HG03175 (cell line): ENCODE results near the gene DHCR7.

Experiments used
- ATAC-seq: cut with Tn5 transposase; IDR thresholded peaks from one replicate; pipeline ENCODE4 v1.9.1; 2021; ENCODE audit warnings: mild to moderate bottlenecking, moderate library complexity; ENCODE audit not compliant: unreplicated experiment

Gene DHCR7

DNA sequence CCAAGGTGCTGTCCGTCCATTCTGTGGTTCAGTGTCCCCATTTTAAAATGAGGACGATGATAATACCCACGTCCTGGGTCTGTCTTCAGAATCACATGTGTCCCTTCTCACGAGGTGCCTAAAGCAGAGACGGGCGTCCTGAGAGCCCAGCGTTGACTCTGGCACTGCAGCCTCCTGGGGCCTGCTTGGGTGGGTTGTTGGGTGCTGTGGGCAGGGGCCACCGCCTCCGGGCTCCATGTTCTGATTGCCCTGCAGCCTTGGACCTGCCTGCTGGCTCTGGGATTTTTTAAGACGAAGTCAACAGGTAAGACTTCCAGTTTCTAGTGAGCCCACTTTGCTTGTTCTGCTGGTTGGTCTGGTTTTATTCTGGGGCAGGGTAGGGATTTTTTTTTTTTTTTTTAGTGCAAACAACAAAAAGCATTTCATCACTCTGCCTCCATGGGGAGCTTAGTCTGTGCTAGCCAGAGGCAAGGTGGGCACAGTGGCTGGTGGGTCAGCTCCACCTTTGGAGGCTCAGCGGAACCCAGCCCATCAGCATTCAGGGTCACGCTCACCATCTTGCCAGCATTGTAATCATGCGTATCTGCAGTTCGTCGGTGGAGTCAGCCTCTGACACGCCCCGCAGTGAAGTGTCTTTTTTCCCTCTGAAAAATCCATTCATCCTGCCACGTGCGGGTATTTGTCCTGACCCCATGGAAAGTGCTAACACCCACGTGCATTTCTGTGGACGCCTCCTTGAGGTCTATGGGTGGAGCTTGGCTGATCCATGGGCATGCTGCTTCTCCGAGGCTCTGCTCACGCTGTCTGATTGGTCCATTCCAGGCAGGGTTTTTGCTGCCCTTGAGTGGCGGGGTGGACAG is 33.1 kb upstream of the DHCR7 start:
- no peak for ATAC-seq

DNA sequence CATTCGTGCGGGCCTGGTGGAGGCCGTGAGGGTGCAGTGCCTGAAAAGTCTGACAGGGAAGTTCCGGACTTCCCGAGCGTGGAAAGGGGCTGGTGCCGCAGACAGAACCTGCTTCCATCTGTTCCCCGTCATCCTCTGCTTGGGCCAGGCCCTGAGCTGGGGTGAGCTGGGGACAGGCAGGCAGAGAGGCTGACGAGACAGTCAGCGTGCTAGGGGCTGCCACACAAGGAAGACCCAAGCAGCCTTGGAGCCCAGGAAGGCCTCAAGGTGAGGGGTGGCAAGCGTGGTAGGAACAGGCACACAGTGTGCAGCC is 30.3 kb upstream of the DHCR7 start:
- no peak for ATAC-seq

DNA sequence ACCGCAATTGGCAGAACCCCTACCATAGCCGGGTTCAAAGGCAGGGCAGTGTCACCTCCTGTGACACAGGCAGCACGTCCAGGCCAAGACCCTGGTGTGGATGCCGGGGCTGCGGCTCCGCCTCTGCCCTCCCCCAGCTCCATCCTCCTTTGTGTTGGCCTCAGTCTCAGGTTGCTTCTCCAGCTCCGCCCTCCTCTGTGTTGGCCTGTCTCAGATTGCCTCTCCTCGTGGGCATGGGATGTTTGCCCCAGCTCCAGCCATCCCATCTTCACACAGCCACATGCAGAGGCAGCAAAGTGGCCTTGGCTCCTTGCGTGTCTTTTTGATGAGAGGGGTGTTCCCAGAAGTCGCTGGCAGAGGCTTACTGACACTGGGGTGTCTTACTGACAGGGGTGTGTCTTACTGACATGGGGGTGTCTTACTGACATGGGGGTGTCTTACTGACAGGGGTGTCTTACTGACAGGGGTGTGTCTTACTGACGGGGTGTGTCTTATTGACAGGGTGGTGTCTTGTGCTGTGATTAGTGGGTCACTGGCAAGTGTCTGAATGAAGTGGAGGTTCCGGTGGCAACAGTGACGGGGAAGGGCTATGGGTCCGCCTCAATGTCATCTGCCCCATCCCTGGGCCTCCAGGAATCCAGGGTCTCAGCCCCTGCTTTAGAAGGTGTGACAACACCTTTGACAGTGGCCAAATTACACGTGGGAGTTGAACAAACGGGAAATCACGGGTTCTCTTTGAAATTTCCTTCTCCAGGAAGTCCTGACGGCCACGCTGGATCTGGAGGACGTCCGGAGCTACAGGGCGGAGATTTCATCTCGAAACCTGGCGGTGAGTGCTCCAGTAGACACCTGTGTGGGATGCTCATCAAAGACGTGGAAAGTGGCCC is 29.7 kb upstream of the DHCR7 start:
- no peak for ATAC-seq

DNA sequence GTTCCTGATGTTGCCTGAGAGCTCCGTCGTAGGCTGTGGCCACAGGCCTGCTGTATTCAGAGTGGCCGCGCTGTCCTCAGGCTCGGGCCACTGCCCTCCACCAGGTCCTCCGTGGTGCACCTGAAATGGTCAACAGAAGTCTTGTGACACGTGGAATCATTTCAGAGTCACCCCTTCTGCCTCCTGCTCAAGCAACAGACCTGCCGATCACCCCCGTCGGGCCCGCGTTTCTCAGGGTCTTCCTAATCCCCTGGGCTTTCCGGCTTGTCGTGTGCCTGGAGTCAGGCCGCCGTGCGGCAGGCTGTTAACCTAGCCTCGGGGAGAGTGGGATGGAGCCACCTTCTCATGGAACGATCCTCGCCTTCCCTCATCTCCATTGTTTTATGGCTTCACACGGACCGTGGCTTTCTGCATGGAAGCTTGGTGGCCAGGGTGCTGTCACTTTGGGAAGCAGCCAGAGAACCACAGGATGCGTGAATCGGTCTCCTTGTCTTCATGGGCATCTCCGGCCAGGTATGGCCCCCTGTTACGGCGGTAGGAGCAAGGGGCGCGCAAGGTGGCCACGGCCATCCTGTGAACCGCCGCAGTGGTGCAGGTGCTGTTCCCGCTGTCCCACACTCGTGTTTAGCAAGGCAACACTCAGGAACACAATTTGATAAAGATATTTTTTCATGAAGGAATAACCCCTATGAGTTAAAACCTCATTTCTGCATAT is 28.9 kb upstream of the DHCR7 start:
- ATAC-seq, result no peak

DNA sequence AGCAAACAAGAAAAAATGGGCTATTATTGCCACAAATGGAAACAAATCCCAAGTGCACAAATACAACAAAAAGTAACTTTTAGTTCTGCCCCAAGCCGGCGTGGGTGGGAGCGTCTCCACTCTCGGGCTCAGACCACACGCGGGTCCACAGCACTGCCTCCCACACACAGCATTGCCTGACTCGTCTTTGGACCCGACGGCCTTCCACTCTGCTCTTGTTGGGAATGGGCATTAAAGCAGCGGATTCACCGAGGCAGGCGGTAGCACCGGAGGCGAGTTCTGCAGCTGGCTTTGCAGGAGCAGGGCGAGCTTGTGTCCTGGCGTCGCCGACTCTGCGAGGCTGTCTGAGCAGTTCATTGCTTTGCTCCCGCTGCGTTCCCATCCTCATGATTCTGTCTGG is 27.8 kb upstream of the DHCR7 start:
- ATAC-seq, result no peak

DNA sequence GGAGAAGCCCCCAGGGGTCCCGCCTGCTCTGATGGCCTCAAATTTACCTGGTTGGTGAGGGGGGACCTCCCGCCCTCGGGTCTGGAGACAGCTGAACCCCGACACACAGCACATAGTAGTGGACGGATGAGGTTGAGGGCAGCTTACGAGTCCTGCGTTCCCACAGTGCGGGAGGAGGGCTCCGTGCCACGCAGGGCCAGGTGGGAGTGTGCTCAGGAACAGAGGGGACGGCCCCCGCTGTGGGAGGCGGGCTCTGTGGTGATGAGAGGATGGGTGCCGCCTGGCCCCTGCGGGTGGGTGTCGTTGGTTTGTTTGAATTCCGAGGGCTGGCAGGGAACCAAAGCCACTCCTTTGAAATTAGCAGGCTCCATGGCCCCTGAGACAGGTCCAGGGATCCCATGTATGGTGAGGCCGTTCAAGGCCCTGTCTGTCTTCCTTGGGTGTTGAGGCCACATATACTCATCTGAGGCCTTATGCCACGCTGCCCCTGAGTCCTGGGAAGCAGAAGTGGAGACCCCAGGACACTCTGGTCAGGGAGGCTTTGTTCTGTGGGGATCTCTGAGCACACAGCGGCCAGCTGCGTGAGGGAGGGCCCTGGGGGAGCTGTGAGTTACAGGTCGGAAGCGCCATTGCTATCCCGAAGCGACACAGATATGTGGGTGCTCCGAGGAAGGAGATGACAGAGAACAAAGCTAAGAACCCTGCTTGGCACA is 26.7 kb upstream of the DHCR7 start:
- no peak for ATAC-seq

DNA sequence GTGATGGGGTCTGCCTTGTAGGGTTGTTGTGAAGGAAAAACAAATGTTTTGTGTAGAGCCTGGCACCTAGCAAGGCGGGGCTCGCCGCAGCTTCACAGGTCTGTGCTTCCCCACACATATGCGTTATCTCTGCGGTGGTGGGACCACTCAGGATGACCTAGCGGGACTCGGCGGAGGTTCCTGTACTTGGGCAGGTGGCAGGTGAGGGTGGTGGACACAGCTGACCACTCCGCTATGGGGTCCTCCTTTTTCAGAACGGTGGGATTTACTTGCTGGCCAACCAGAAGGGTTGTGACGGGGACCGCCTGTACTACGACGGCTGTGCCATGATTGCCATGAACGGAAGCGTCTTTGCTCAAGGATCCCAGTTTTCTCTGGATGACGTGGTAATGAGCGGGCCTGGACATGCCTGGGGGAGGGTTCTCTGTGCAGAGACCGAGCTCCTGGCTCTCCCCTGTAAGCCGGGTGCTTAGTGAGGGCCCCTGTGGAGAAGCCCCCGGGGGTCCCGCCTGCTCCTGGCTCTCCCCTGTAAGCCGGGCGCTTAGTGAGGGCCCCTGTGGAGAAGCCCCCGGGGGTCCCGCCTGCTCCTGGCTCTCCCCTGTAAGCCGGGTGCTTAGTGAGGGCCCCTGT is 26.1 kb upstream of the DHCR7 start:
- no peak for ATAC-seq

DNA sequence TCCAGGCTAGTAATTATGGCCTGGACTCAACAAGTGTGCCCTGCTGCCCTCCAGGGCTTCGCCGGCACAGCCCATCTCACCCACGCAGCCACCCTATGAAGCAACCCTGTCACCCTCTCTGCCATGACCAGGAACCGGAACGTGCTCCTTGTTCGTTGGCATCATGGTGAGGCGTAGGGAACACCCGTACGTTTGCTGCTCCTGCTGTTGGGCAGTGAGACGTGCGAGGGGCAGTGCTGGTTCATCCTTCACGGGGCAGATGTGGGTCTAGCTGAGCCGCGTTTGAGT is 25.5 kb upstream of the DHCR7 start:
- ATAC-seq, result no peak

DNA sequence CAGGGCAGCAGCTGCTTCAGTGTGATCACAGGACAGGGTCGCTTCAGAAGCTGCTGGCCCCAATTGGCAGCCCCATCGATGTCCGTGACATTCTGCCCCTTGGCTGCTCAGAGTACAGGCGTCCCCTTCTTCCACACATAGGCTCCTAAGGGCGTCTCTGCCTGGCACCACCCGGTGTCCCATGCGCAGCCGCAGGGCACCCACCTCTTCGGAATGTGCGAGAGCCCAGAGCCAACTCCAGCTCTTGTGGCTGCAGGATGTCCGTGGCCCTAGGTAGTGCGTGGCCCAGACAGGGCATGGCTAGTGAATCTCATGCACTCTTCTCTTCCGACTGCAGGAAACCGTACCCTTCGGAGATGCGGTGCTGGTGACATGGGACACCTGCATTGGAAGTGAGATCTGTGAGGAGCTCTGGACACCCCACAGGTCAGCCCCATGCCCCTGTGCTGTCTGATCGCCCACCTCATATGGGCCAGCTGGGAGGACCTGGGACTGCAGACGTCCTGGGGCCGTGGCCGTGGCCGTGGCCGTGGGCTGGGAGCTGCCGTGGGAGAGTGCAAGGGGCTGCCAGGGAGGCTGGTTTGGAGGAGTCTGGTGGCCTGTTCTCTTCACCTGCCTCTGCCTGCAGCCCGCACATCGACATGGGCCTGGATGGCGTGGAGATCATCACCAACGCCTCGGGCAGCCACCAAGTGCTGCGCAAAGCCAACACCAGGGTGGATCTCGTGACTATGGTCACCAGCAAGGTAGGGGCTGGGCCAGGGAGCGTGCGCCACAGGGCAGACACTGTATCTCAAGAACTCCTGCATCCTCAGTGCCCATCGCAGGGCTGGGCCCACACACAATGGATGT is 25.0 kb upstream of the DHCR7 start:
- no peak for ATAC-seq

DNA sequence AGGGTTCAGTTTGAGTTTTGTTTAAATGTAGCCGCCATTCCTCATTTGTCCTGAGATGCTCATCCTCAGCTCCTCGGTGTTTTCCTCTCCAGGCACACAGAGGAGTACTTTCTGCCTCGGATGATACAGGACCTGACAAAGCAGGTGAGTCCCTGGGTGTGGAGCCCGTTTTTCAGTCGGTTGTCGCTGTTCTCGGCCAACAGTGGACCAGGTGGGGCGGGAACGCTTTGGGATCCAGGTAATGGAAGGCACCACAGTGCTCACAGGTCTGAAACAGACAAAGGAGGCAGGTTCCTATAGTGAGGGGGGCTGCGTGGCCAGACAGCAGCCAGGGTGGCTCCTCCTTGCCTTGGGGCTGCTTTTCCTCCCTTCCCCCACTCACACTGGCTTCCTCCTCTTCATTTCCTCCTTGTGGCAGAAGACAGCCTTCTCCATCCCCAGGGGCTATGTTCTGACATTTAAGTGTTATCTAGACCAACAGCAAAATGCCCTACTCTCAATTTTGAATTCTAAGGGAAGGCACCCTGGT is 24.2 kb upstream of the DHCR7 start:
- no peak for ATAC-seq

DNA sequence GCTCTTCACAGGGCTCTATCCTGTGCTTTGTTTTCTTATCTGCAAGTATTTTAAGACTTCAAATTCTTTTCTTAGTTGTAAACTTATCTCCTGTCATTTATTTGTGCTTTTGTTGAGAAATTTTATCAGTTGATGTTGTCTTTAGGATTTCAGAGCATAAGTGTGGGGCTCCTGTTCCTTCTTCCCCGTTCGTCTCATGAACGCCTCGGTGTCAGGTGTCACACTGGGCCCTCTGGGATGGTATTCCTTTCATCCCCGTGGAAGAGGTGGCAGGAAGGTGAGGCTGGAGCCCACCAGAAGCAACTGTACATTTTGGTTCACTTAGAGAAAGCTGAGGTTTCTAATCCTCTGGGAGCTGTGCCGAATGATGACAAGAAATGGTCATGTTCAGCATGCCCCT is 22.8 kb upstream of the DHCR7 start:
- no peak for ATAC-seq

DNA sequence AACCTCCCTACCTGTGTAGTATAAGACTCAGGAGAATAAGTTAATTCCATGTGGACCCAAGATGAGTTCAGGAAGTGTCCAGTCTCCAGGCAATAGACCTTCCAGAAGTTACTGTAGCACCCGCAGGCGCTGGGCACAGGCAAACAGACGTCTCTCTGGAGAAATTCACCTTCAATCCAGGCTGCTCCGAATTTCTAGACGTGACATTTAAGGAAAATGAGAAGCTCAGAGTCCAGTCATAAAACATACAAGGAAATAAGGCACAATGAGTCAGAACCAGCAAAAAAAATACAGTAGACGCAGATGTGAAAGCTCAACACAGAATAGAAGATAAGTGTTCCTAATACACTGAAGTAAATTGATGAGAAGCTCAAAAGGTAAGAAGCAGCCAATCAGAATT is 19.0 kb upstream of the DHCR7 start:
- ATAC-seq, result no peak

DNA sequence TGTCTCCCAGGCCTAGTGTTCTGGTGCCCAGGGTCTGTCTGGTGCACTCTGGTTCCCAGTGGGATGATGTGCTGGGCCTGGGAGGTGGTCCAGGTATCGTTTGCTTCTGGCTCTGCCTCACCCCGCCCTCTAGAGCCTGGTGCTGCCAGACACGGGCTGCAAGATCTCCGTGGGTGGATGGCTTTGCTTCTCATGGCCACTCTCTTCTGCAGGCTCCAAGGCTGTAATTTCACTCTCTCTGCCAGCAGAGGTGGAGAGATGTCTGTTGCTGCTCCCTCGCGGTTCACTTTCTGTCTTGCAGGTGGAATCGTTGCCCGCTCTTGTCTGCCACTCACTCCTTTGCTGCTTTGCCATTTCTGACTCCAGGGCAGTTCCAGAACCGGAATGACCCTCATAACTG is 18.2 kb upstream of the DHCR7 start:
- ATAC-seq, result no peak

DNA sequence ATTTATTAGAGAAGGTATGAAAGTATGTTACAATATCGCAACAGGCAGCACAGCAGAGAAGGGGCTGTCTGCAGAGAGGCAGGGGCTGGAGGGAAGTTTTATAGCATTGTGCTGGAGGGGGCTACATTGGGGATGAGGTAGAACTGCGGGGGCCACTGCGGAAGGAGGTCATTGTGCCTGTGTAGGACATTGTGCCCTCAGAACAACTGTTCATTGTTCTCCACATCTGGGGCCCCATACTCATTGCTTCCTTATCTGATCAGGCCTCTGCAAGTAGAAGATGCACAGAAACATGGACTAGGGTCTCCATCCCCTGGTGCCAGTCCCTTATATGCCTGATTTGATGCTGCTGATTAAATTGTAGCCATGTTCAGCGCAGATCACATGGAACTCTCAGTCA is 16.9 kb upstream of the DHCR7 start:
- no peak for ATAC-seq

DNA sequence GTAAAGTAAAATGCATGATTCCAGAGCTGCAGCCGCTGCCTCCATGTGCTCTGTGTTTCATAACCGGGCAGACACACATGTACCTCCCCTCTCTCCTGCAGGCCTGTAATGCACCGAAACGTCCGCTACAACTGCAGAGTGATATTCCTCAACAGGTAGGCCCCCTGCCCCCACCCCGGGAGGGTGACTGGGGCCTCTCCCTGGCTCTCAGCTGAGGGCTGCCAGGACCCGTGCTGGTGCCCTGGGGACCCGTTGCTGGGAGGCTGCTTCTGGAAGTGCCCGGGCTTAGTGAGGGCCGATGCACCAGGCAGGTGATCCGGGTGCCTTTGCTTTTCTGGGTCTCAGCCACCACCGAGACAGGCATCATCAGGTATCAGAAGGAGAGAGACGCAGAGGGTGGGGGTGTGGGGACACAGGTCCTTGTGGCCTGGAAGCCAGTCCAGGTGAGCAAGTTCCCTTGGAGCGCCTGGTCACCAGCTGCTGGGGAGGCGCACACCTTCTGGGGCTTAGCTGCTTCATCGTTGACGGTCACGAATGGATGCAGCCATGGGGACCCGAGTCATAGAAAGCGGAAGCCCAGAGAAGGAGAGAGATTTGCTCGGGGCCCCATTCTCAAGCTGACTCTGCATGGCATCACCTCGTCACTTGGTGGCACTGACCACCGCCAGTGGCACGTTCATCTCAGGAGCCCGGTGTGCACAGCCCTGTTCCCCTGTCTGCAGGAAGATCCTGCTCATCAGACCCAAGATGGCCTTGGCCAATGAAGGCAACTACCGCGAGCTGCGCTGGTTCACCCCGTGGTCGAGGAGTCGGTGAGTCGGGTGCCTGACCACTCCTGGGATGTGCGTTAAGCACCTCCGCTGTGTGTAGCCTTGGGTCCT is 15.4 kb upstream of the DHCR7 start:
- no peak for ATAC-seq

DNA sequence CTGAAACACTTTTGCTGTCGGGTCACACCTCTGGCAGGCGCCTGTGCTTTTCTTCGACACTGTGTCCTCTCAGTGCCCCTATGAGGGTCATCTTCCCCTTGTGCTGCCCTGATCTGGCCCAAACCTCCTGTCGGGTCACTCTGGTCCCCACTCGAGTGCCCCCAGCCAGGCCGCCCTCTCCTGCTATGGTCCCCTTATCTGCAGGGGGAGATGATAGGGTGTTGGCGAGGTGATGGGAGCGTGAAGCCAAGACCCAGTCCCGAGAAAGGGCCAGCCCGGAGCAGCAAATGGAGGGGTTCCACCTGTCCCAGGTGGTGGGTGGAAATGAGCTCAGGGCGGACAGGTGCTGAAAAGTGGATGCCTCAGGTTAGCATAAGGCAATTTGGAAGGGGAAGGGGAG is 14.5 kb upstream of the DHCR7 start:
- ATAC-seq, result no peak

DNA sequence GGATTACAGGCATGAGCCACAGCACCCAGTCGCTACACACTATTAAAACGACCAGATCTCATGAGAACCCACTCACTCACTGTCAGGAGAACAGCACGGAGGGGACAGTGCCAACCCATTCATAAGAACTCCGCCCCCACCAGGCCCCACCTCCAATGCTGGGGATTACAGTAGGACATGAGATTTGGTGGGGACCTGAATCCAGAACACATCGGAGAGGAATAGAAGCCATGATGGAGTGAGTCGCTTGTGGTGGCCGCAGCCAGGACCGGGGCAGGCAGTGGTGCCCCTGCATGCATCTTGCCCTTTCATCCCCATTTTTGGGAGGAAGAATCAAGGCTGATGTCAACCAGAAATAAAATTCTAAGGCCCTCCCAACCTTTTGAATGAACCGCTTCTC is 13.5 kb upstream of the DHCR7 start:
- ATAC-seq, result no peak

DNA sequence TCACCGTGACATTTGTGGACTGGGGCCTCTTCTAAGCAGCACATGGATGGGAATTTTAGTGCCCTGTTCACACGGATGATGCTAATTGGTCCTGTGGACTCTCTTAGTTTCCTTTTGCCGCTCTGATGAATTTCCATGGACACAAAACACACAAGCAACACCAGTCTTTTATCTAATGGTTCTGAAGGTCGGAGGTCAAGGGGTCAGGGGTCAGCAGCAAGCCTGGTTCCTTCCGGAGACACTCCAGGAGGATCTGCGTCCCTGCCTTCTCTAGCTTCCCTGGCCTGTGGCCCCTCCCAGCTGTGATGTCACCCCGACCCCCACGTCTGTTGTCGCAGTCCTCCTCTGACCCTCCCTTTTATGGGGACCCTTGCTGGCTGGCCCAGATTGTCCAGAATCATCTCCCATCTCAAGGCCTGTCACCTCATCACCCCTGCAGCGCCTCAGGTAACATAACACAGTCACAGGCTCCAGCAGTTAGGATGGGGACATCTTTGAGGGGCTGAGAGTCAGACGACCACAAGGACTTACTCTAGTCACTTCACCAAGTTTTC is 11.7 kb upstream of the DHCR7 start:
- ATAC-seq, result no peak
